Renal cortical epithelial cell (primary cell): ENCODE measurements around the gene CHRD. TPM values are rescaled to one million over a fixed set of nuclear protein-coding genes. Genes with fewer than 3 reads are reported as not detected.
"Not testable (repeated sequence)": the region's sequence is repeated elsewhere in the genome, so short reads cannot be mapped to it uniquely, and the experiment has no call there.

Experiments
- DNase-seq: peaks from one replicate; pipeline ENCODE4 v3.0.0-alpha.2; 2011; ENCODE audit warnings: low read depth
- total RNA-seq: library from RNA; depleted of rRNA; stranded (reverse); fragments of >200 nt; gene quantifications from 2 replicates; pipeline ENCODE4 v1.2.3, GENCODE V29; 2014

The CHRD gene
- total RNA-seq, 1 donor from 2014 or later, result 23.9 TPM

DNA sequence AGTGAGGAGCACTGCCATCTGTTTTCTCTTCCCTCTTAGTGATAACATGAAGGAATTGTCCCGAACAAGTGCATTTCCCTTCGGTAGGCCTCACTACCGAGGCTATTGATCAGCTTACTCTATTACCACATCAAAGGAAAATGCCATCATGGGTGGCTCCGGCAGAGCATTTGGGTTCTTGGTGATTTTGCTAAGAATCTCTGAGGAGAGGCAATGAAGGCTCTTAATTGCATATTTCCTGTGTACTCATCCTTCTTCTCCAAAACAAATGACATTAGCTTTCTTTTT lies 35.3 kb downstream of the CHRD start:
- DNase-seq, result no peak

DNA sequence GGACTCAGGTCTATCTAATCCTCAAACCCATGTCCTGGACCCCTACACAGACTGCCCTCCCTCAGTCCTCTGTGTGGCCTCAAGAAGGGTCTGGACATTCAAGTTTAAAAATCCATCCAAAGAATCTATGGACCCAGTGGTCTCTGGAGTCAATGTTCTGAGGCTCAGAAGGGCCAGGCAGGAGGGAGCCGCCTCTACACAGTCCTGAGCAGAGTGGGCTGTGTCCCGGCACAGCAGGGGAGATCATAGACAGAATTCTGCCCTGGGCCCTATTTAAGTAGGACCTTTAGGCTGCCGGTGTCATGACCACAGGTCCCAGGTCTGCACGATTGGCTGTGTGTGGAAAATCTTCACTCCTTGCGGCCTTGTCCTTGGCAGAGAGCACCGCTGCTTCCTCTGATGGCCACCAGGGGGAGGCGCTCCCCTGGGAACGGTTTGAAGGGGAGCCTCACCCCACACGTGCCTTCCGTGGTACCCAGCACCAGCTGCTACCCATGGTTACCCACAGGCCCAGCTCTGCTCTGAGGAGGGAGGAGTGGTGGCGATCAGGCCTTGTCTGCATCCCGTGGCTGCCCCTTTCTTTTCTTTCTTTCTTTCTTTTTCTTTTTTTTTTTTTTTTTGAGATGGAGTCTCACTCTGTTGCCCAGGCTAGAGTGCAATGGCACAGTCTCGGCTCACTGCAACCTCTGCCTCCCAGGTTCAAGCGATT lies 37.9 kb downstream of the CHRD start:
- peak; percentile 23 for DNase-seq

DNA sequence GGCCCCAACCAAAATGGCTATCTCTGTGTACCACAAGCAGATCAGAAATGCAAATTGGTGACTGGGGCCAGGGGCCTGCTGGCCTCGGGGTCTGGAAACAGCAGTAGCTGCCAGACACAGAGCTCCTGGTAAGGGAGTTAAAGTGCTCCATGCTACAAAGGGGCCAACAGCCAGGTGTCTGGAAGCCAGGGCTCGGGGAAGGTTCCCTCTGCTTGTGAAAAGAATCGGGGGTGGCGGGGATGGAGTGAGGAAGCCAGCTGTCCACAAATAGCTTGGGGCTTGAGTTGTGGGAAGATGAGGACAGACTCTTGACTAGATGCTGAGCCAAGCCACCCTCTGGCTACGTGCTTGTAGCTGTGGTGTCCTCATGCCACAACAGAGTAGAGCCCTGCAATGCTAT lies 39.3 kb downstream of the CHRD start:
- no peak for DNase-seq

DNA sequence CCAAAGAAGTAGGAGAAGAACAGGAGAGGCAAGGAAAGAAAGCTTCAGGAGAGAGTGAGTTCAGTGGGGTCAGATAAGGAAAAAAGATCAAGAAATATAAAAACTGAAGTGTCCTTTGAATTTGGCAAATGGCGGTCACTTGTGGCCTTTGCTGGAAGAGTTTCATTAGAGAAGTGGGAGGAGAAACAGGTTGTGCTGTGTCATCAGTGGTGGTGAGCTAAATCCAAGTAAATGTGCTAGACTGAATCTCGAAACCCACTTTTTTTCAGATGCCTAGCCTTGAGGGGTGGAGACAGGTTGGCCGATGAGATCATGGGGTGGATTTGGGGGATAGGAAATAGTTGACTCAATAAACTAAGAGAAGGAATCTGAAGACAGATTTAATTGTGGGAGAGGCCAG lies 43.7 kb downstream of the CHRD start:
- no peak for DNase-seq

DNA sequence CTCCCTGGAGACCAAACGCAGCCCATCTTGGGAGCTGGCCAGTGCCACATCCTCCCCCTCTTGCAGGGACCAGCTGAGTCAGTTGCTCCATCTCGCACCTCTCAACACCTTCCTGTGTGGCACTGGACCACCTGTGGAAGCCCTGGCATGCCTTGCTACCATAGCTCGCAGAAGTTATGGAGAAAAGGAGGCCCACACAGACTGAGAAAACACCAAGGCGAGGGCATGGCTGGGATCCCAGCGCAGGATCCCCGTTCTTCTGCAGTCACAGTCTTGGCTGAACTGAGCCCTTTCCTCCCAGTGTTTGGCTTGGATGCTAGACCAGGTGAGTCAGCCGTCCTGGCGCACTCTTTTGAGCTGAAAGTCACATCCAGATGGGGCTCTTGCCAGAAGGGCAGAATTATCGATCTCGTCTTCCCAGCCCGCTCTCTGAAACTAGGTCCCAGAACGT lies 46.9 kb downstream of the CHRD start:
- DNase-seq, result no peak

DNA sequence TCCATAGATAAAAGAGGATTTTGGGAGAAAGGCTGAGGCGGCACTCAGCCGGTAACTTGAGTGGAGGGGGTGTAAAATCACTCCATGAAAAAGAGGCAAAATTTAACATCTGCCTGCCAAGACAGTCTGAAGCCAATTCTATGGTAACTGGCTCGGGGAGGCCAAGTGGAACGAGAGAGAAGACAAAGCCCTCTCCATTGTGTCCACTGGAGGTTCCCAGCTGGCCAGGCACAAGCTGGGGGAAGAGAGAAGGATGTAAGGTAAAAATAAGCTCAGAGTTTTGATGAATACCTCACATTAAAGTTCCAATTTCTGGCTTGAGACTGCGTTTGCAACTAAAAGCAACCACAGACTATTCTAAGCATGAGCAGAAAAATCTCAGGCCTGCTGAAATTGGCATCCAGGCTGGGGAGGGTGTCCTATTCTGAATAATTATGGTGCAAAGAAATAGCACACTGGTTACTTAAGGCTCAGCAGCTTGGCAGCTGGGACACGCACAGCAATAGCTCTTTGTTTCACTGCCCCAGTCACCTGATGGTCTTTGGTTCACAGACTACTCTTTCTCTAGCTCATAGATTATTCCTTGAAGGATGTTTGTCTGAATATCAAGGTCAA lies 48.8 kb downstream of the CHRD start:
- DNase-seq, result no peak

DNA sequence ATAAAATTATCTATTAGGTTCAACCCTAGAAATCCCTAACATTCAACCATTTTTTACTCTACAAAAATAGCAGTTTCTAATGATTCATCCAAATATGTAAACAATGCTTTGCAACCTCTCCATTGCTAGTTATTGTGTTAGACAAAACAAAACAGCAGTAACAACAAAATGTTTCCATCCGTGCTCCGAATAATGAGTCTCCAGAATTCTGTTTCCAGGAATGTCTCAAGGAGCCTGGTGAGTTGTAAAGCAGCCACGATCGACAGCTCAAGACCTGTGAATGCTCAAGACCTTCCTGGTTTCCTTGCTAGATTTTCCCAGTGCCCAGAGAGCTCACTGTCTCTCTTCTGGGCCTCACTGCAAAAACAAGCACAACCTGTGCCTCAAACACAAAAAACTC lies 49.9 kb downstream of the CHRD start:
- no peak for DNase-seq

DNA sequence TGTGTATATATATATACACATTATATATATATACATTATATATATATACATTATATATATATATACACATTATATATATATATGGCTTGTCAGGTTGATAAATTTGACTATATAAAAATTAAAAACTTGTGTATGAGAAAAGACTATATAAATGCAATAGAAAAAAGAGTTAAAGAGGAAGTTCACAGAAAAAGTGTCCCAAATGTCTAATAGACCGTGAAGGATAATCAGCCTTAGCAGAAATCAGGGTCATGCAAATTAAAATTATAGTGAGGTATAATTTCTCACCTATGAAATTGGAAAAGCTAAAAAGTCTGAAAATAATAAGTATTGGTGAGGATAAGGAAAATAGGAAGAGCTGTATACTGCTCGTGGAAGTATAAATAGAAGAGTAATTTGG lies 51.1 kb downstream of the CHRD start:
- no peak for DNase-seq

DNA sequence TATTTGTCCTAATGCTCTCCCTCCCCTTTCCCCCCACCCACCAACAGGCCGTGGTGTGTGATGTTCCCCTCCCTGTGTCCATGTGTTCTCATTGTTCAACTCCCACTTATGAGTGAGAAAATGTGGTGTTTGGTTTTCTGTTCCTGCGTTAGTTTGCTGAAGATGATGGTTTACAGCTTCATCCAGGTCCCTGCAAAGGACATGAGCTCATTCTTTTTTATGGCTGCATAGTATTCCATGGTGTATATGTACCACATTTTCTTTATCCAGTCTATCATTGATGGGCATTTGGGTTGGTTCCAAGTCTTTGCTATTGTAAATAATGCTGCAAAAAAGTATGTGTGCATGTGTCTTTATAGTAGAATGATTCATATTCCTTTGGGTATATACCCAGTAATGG lies 53.3 kb downstream of the CHRD start:
- DNase-seq, result not testable (repeated sequence)

DNA sequence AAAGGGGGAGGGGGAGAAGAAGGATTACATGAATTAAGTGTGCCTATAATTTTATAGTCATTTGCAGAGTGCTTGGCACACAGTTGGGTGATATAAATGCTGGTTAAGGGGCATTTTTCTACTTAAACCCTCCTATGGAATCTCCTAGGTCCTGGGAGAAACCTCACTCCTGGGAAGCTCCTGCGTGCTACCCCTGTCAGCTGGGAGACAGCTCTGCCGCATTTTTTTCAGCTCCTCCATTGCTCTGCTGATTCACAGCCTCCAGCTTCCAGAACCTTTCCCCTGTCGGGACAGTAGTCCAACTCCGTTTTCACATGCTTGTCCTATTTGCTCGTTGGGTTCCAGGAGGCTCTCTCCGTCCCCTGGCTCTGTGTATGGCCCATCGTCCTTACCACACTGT lies 59.2 kb downstream of the CHRD start:
- no peak for DNase-seq

Other genes with a start within 250 kb of the CHRD start
- gene EIF2B5, start 244.7 kb upstream of the CHRD start, total RNA-seq, result 36.1 and 43.8 TPM in 2 replicates
- 16.8 and 63.6 TPM in 2 replicates for gene DVL3, start 224.7 kb upstream of the CHRD start, total RNA-seq
- gene AP2M1, start 205.2 kb upstream of the CHRD start, total RNA-seq, result 299 and 523 TPM in 2 replicates
- gene ABCF3, start 193.9 kb upstream of the CHRD start, total RNA-seq, result 17.9 and 53.3 TPM in 2 replicates
- gene VWA5B2, start 150.5 kb upstream of the CHRD start, total RNA-seq, result 0.10 TPM in 1 of 2 replicates, not detected in the other
- 18.9 and 43.2 TPM in 2 replicates for gene ALG3, start 131.1 kb upstream of the CHRD start, total RNA-seq
- 4.3 and 4.7 TPM in 2 replicates for gene EEF1AKMT4, start 130.4 kb upstream of the CHRD start, total RNA-seq
- gene CAMK2N2, start 118.5 kb upstream of the CHRD start, total RNA-seq, result 0.10 TPM in 1 of 2 replicates, not detected in the other
- gene ECE2, start 104.0 kb upstream of the CHRD start, total RNA-seq, result not detected in 2 replicates
- 423 and 840 TPM in 2 replicates for gene PSMD2, start 80.8 kb upstream of the CHRD start, total RNA-seq
- gene EIF4G1, start 65.4 kb upstream of the CHRD start, total RNA-seq, result 195 and 527 TPM in 2 replicates
- gene FAM131A, start 42.5 kb upstream of the CHRD start, total RNA-seq, result 16.8 and 24.2 TPM in 2 replicates
- gene CLCN2, start 18.4 kb upstream of the CHRD start, total RNA-seq, result 1.7 and 3.5 TPM in 2 replicates
- 97.3 and 161 TPM in 2 replicates for gene POLR2H, start 18.3 kb upstream of the CHRD start, total RNA-seq
- 0.35 and 0.69 TPM in 2 replicates for gene THPO, start 1.8 kb upstream of the CHRD start, total RNA-seq
- gene EPHB3, start 181.7 kb downstream of the CHRD start, total RNA-seq, result 0.15 and 0.17 TPM in 2 replicates